A673 (cell line): Measurements from ENCODE around the gene RASA3.

Source experiments
- EZH2 ChIP-seq: fragments of 200-600 bp; sonication (generic); IDR thresholded peaks from 2 replicates; pipeline ENCODE4 v1.6.1; 2017; ENCODE audit warnings: borderline replicate concordance, low read depth, mild to moderate bottlenecking, mixed read lengths, antibody characterized with exemption, low read length; ENCODE audit not compliant: poor library complexity, severe bottlenecking
- TF ChIP-seq, protein P1 (sequence below): fragments of 300-800, 200-600 bp; sonication (generic); conservative IDR thresholded peaks from 2 replicates; pipeline ENCODE4 v1.5.1; 2017; ENCODE audit warnings: low read depth, mild to moderate bottlenecking, antibody characterized with exemption, low read length, moderate library complexity, mixed read lengths

DNA sequence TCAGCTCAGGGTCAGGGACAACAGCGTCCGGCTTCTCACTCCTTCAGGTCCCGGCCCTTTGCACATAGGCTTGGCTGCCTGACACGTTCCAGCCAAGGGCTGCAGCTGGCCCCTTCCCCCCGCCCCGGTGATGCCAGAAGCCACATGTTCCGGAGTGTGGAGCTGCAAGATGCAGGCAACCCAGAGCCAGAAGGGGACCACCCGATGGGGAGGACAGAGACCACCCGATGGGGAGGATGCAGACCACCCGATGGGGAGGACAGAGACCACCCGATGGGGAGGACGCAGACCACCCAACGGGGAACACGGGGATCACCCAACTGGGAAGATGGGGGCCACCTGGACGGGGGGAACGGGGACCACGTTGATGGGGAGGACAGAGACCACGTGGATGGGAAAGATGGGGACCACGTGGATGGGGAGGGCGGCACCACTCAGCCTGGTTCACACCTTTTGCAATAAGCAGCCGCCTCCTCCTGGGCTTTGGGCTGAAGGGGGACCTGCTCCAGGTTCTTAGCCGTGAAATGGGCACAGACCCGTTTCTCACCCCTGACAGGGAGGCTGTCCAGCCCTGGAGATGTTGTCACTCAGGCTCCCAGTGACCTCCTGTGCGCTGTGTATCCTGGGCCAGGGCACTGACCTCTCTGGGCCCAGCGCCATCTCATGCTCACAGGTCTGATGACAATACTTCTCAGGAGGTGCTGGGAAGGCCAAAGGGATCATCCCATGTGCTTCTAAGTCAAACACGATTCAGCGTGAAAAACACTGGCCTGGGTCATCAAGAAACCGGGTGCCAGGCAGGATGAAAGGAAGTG, 193.1 kb downstream of the RASA3 start:
- TF ChIP-seq, protein P1, sequence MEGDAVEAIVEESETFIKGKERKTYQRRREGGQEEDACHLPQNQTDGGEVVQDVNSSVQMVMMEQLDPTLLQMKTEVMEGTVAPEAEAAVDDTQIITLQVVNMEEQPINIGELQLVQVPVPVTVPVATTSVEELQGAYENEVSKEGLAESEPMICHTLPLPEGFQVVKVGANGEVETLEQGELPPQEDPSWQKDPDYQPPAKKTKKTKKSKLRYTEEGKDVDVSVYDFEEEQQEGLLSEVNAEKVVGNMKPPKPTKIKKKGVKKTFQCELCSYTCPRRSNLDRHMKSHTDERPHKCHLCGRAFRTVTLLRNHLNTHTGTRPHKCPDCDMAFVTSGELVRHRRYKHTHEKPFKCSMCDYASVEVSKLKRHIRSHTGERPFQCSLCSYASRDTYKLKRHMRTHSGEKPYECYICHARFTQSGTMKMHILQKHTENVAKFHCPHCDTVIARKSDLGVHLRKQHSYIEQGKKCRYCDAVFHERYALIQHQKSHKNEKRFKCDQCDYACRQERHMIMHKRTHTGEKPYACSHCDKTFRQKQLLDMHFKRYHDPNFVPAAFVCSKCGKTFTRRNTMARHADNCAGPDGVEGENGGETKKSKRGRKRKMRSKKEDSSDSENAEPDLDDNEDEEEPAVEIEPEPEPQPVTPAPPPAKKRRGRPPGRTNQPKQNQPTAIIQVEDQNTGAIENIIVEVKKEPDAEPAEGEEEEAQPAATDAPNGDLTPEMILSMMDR, result no peak
- TF ChIP-seq EZH2, result no peak
